GM23338 (cell line): ENCODE results near the gene MACROD1. TPM values are rescaled to one million over a fixed set of nuclear protein-coding genes. Genes with fewer than 3 reads are reported as not detected.

Experiments
- CREB1 ChIP-seq: fragments of 250-450 bp; sonication (Bioruptor Pico); IDR thresholded peaks from 2 replicates; pipeline ENCODE4 v1.5.0; 2020; ENCODE audit warnings: low read depth, mild to moderate bottlenecking, moderate library complexity
- NANOG ChIP-seq: IDR thresholded peaks from 2 replicates; pipeline ENCODE4 v1.6.1; 2016; ENCODE audit warnings: antibody characterized with exemption, borderline replicate concordance
- POLR2AphosphoS5 ChIP-seq: IDR thresholded peaks from 2 replicates; pipeline ENCODE4 v1.6.1; 2016; ENCODE audit warnings: antibody characterized with exemption, low read depth
- ZNF331 ChIP-seq: fragments of 250-450 bp; sonication (Bioruptor Pico); IDR thresholded peaks from 2 replicates; pipeline ENCODE4 v1.5.0; 2020; ENCODE audit warnings: low read depth, mild to moderate bottlenecking, moderate library complexity
- polyA plus RNA-seq: library from polyadenylated mRNA; unstranded; fragments of >200 nt; fragmentation: Nextera tagmentation; extraction: Ambion mirVana; gene quantifications from 2 replicates; pipeline ENCODE4 v1.2.1, GENCODE V29; 2016
- total RNA-seq: library from RNA; depleted of rRNA; stranded (reverse); fragments of >200 nt; shearing (Covaris generic); gene quantifications from 2 replicates; pipeline ENCODE4 v1.2.3, GENCODE V29; 2014
- TF ChIP-seq, protein P1 (sequence below): fragments of 250-450 bp; sonication (Bioruptor Pico); IDR thresholded peaks from 2 replicates; pipeline ENCODE4 v1.5.0; 2020; ENCODE audit warnings: mild to moderate bottlenecking, moderate library complexity
- TF ChIP-seq, protein P2 (sequence below): IDR thresholded peaks from one replicate; pipeline ENCODE4 v1.6.1; 2018; ENCODE audit warnings: antibody characterized with exemption; ENCODE audit not compliant: unreplicated experiment

The MACROD1 gene
- total and polyA plus RNA-seq, 2 experiments from 2014 or later, result 33.0 to 51.6 TPM

DNA sequence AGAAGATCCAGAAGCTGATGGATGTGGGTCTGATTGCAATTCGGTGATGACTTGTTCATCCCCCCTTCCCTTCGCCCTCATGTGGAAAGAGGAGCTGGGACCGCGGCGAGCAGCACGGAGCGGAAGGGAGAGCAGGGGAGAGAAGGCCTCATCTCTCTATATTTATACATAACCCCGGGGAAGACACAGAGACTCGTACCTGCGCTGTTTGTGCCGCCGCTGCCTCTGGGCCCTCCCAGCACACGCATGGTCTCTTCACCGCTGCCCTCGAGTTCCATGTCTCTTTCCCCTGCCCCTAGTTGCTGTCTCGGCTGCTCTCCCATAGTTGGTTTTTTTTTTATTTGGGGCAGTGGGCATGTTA is 38.1 kb upstream of the MACROD1 start (continued):
- TF ChIP-seq, protein P1, sequence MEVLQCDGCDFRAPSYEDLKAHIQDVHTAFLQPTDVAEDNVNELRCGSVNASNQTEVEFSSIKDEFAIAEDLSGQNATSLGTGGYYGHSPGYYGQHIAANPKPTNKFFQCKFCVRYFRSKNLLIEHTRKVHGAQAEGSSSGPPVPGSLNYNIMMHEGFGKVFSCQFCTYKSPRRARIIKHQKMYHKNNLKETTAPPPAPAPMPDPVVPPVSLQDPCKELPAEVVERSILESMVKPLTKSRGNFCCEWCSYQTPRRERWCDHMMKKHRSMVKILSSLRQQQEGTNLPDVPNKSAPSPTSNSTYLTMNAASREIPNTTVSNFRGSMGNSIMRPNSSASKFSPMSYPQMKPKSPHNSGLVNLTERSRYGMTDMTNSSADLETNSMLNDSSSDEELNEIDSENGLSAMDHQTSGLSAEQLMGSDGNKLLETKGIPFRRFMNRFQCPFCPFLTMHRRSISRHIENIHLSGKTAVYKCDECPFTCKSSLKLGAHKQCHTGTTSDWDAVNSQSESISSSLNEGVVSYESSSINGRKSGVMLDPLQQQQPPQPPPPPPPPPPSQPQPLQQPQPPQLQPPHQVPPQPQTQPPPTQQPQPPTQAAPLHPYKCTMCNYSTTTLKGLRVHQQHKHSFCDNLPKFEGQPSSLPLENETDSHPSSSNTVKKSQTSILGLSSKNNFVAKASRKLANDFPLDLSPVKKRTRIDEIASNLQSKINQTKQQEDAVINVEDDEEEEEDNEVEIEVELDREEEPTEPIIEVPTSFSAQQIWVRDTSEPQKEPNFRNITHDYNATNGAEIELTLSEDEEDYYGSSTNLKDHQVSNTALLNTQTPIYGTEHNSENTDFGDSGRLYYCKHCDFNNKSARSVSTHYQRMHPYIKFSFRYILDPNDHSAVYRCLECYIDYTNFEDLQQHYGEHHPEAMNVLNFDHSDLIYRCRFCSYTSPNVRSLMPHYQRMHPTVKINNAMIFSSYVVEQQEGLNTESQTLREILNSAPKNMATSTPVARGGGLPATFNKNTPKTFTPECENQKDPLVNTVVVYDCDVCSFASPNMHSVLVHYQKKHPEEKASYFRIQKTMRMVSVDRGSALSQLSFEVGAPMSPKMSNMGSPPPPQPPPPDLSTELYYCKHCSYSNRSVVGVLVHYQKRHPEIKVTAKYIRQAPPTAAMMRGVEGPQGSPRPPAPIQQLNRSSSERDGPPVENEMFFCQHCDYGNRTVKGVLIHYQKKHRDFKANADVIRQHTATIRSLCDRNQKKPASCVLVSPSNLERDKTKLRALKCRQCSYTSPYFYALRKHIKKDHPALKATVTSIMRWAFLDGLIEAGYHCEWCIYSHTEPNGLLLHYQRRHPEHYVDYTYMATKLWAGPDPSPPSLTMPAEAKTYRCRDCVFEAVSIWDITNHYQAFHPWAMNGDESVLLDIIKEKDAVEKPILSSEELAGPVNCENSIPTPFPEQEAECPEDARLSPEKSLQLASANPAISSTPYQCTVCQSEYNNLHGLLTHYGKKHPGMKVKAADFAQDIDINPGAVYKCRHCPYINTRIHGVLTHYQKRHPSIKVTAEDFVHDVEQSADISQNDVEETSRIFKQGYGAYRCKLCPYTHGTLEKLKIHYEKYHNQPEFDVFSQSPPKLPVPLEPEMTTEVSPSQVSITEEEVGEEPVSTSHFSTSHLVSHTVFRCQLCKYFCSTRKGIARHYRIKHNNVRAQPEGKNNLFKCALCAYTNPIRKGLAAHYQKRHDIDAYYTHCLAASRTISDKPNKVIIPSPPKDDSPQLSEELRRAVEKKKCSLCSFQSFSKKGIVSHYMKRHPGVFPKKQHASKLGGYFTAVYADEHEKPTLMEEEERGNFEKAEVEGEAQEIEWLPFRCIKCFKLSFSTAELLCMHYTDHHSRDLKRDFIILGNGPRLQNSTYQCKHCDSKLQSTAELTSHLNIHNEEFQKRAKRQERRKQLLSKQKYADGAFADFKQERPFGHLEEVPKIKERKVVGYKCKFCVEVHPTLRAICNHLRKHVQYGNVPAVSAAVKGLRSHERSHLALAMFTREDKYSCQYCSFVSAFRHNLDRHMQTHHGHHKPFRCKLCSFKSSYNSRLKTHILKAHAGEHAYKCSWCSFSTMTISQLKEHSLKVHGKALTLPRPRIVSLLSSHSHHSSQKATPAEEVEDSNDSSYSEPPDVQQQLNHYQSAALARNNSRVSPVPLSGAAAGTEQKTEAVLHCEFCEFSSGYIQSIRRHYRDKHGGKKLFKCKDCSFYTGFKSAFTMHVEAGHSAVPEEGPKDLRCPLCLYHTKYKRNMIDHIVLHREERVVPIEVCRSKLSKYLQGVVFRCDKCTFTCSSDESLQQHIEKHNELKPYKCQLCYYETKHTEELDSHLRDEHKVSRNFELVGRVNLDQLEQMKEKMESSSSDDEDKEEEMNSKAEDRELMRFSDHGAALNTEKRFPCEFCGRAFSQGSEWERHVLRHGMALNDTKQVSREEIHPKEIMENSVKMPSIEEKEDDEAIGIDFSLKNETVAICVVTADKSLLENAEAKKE (CRISPR knock-in tag), result no peak
- no peak for TF ChIP-seq POLR2AphosphoS5
- no peak for TF ChIP-seq CREB1 (CRISPR knock-in tag)
- TF ChIP-seq, protein P2, sequence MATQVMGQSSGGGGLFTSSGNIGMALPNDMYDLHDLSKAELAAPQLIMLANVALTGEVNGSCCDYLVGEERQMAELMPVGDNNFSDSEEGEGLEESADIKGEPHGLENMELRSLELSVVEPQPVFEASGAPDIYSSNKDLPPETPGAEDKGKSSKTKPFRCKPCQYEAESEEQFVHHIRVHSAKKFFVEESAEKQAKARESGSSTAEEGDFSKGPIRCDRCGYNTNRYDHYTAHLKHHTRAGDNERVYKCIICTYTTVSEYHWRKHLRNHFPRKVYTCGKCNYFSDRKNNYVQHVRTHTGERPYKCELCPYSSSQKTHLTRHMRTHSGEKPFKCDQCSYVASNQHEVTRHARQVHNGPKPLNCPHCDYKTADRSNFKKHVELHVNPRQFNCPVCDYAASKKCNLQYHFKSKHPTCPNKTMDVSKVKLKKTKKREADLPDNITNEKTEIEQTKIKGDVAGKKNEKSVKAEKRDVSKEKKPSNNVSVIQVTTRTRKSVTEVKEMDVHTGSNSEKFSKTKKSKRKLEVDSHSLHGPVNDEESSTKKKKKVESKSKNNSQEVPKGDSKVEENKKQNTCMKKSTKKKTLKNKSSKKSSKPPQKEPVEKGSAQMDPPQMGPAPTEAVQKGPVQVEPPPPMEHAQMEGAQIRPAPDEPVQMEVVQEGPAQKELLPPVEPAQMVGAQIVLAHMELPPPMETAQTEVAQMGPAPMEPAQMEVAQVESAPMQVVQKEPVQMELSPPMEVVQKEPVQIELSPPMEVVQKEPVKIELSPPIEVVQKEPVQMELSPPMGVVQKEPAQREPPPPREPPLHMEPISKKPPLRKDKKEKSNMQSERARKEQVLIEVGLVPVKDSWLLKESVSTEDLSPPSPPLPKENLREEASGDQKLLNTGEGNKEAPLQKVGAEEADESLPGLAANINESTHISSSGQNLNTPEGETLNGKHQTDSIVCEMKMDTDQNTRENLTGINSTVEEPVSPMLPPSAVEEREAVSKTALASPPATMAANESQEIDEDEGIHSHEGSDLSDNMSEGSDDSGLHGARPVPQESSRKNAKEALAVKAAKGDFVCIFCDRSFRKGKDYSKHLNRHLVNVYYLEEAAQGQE, result no peak
- TF ChIP-seq ZNF331 (CRISPR knock-in tag), result no peak
- no peak for TF ChIP-seq NANOG
